GM12878 (cell line): ENCODE data around the gene PRRG1. TPM values are rescaled to one million over a fixed set of nuclear protein-coding genes. Genes with fewer than 3 reads are reported as not detected.

ENCODE experiments used
- ATAC-seq: fragments of 200-7000 bp; cut with Tn5 transposase; 3 replicates; pipeline ENCODE4 v1.9.1; 2020; ENCODE audit warnings: mild to moderate bottlenecking, moderate library complexity
- BruUV-seq: library from RNA; stranded (reverse); fragments of 400-500 nt; replicated peaks from 2 replicates; lab custom pipeline; 2021; lab: Mats Ljungman, UMichigan
- CTCF ChIA-PET: fragments of 300-600 bp; sonication (Branson Sonifier 250); formaldehyde crosslinking; extraction: SDS; loops from one replicate; lab custom pipeline; 2021; ENCODE audit warnings: inconsistent platforms; lab: Yijun Ruan, JAX
- POLR2A ChIA-PET: fragments of 350-600 bp; formaldehyde crosslinking; extraction: SDS; loops from one replicate; lab custom pipeline; 2021; ENCODE audit warnings: inconsistent platforms; lab: Charles Lee
- RAD21 ChIA-PET: fragments of 300-600 bp; sonication (Branson Sonifier 250); formaldehyde crosslinking; loops from one replicate; lab custom pipeline; 2023; ENCODE audit warnings: antibody characterized with exemption; ENCODE audit not compliant: unreplicated experiment; lab: Charles Lee
- SMC1A ChIA-PET: fragments of 300-600 bp; sonication (Branson Sonifier 250); formaldehyde crosslinking; loops from one replicate; lab custom pipeline; 2023; ENCODE audit not compliant: unreplicated experiment, uncharacterized antibody; lab: Charles Lee
- DNase-seq: peaks from one replicate; pipeline ENCODE4 v3.0.0-alpha.2; 2011; ENCODE audit warnings: low read depth, low spot score
- FAIRE-seq: peaks from 3 replicates; lab custom pipeline; 2011; peaks lifted over from hg19 to GRCh38; lab: Jason Lieb, UNC
- H2AFZ ChIP-seq: 2 replicates; pipeline ENCODE4 v1.6.0; 2011; ENCODE audit warnings: low read depth, low read length, control low read depth; ENCODE audit not compliant: control insufficient read depth
- H3K27ac ChIP-seq: 2 replicates; pipeline ENCODE4 v1.5.1; 2011; ENCODE audit warnings: control low read depth; ENCODE audit not compliant: control insufficient read depth, insufficient read depth
- H3K27me3 ChIP-seq, 2 experiments: replicated peaks in 1 of 2; 2 replicates each; pipeline versions ENCODE4 v1.6.0 to v1.6.1; 2011; ENCODE audit warnings: low read length in 1 of 2; ENCODE audit not compliant: control insufficient read depth in 2 of 2, insufficient read depth in 2 of 2
- H3K36me3 ChIP-seq, 2 experiments: 2 replicates each; pipeline ENCODE4 v1.5.1; 2011; ENCODE audit warnings: low read length in 1 of 2; ENCODE audit not compliant: control insufficient read depth in 2 of 2, insufficient read depth in 2 of 2
- H3K4me1 ChIP-seq: 2 replicates; pipeline ENCODE4 v1.6.1; 2011; ENCODE audit warnings: mild to moderate bottlenecking, low read length, moderate library complexity, mixed read lengths; ENCODE audit not compliant: control insufficient read depth, insufficient read depth
- H3K4me2 ChIP-seq: 2 replicates; pipeline ENCODE4 v1.6.0; 2011; ENCODE audit warnings: control low read depth; ENCODE audit not compliant: control insufficient read depth, insufficient read depth
- H3K4me3 ChIP-seq: fragments of 200-600 bp; sonication (generic); 2 replicates; pipeline ENCODE4 v1.5.1; 2016
- H3K79me2 ChIP-seq: 2 replicates; pipeline ENCODE4 v1.6.0; 2011; ENCODE audit warnings: low read length; ENCODE audit not compliant: control insufficient read depth, insufficient read depth
- H3K9ac ChIP-seq: 2 replicates; pipeline ENCODE4 v1.8.0; 2011; ENCODE audit warnings: low read length, control low read depth, mixed read lengths; ENCODE audit not compliant: control insufficient read depth, insufficient read depth
- H3K9me3 ChIP-seq: replicated peaks from 3 replicates; pipeline ENCODE4 v1.5.1; 2011; ENCODE audit warnings: mild to moderate bottlenecking, low read length; ENCODE audit not compliant: control insufficient read depth, insufficient read depth
- H4K20me1 ChIP-seq: 2 replicates; pipeline ENCODE4 v1.6.0; 2011; ENCODE audit not compliant: control insufficient read depth, insufficient read depth
- CBFB ChIP-seq: IDR thresholded peaks from 2 replicates; pipeline ENCODE4 v1.6.1; 2016; ENCODE audit warnings: antibody characterized with exemption, low read depth
- CHD2 ChIP-seq: IDR thresholded peaks from 2 replicates; pipeline ENCODE4 v1.6.1; 2011; ENCODE audit warnings: low read depth, low read length, improper control_type of control experiment, borderline replicate concordance
- EGR1 ChIP-seq, 2 experiments: IDR thresholded peaks; 1 replicate in 1 of 2; 2 replicates in 1 of 2; pipeline ENCODE4 v1.6.1; 2011 to 2012; ENCODE audit warnings: low read depth in 2 of 2, low read length in 2 of 2, borderline replicate concordance in 1 of 2, mild to moderate bottlenecking in 1 of 2, moderate library complexity in 1 of 2
- ETV6 ChIP-seq, 2 experiments: fragments of 450-650 bp in 1 of 2; IDR thresholded peaks in 1 of 2; conservative IDR thresholded peaks in 1 of 2; 2 replicates each; pipeline ENCODE4 v1.6.1; 2014; ENCODE audit warnings: antibody characterized with exemption in 1 of 2, borderline replicate concordance in 1 of 2, low read depth in 1 of 2, mild to moderate bottlenecking in 1 of 2, moderate library complexity in 1 of 2
- NFYB ChIP-seq: IDR thresholded peaks from 2 replicates; pipeline ENCODE4 v1.6.1; 2011; ENCODE audit warnings: low read depth, mild to moderate bottlenecking, low read length, improper control_type of control experiment, moderate library complexity; ENCODE audit not compliant: insufficient read depth
- PAX5 ChIP-seq: IDR thresholded peaks from 2 replicates; pipeline ENCODE4 v1.6.1; 2011; ENCODE audit warnings: low read depth, low read length, borderline replicate concordance
- TCF12 ChIP-seq: IDR thresholded peaks from 2 replicates; pipeline ENCODE4 v1.6.1; 2011; ENCODE audit warnings: low read depth, mild to moderate bottlenecking, low read length
- TCF3 ChIP-seq: IDR thresholded peaks from 2 replicates; pipeline ENCODE4 v1.6.1; 2012; ENCODE audit warnings: low read depth, mild to moderate bottlenecking, low read length, borderline replicate concordance; ENCODE audit not compliant: insufficient read depth
- YBX1 ChIP-seq: fragments of 450-650 bp; IDR thresholded peaks from 2 replicates; pipeline ENCODE4 v1.6.1; 2016; ENCODE audit warnings: antibody characterized with exemption
- WGBS: methylation state at CpG from one replicate; pipeline ENCODE4 v1.1.6; 2016; ENCODE audit warnings: low lambda C conversion rate; ENCODE audit not compliant: insufficient replicate concordance, insufficient coverage; ENCODE audit errors: missing lambda C conversion rate; 5-methylcytosine and 5-hydroxymethylcytosine counted together
- in situ Hi-C: fragments of 300-500 bp; cut with MboI; formaldehyde crosslinking; loops from 9 replicates; pipeline ENCODE4 v1.14.3; 2018; ENCODE audit warnings: mixed read lengths
- intact Hi-C: fragments of 100-400 bp; cut with micrococcal nuclease; formaldehyde crosslinking; loops from one replicate; pipeline ENCODE4 v1.14.2; 2022; ENCODE audit not compliant: unreplicated experiment
- polyA plus RNA-seq, 11 experiments: library from polyadenylated mRNA; depleted of rRNA in 4 of 11; unstranded in 6 of 11; stranded (reverse) in 5 of 11; fragments of >200 nt; fragmentation: Nextera tagmentation in 4 of 11; fragmentation: Illumina TruSeq in 1 of 11; extraction: Ambion mirVana in 4 of 11; extraction: Trizol in 1 of 11; gene quantifications; 1 replicate in 1 of 11; 2 replicates in 10 of 11; pipeline versions ENCODE4 v1.2.1 to v1.2.3, GENCODE V29; 2011 to 2016; ENCODE audit warnings: inconsistent platforms in 2 of 11, missing spikeins in 2 of 11, low read depth in 1 of 11
- total RNA-seq, 4 experiments: library from RNA; depleted of rRNA in 3 of 4; stranded (reverse); fragments of >200 nt in 3 of 4; fragmentation: Illumina TruSeq in 1 of 4; extraction: Trizol in 1 of 4; gene quantifications; 2 replicates each; pipeline versions ENCODE4 v1.2.1 to v1.2.3, GENCODE V29; 2013 to 2021
- TF ChIP-seq, protein P1 (sequence below): IDR thresholded peaks from 2 replicates; pipeline ENCODE4 v1.6.1; 2012; ENCODE audit warnings: improper control_type of control experiment, low read depth, low read length; ENCODE audit not compliant: insufficient replicate concordance
- TF ChIP-seq, protein P2 (sequence below): IDR thresholded peaks from 2 replicates; pipeline ENCODE4 v1.6.1; 2012; ENCODE audit warnings: low read depth, low read length, improper control_type of control experiment

The PRRG1 gene
- total and polyA plus RNA-seq, 10 of the 15 experiments (the other 5 are each of a cell fraction or from before 2014, with no cell fraction given), result not detected

DNA sequence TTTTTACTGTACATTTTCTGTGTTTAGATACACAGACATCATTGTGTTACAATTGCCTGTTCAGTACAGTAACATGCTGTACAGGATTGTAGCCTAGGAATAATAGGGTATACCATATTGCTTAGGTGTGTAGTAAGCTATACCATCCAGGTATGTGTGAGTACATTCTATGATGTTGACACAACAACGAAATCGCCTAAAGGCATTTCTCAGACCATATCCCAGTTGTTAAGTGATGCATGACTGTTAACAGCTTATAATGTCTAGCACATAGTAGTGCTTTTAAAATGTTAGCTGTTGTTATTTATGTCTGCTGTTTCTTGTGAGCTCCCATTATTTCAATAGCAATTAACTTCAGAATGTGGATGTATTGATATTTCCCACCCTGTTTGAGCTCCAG is 4.5 kb downstream of the PRRG1 start (continued):
- no peak for TF ChIP-seq ETV6 (conservative IDR thresholded peaks at IDR 0.05 in 1 of 2, IDR thresholded peaks at IDR 0.05 in 1 of 2; ENCODE audit: borderline replicate concordance in 1 of 2, low read depth in 1 of 2)
- TF ChIP-seq TCF3, result no peak
- TF ChIP-seq CHD2, result no peak
- TF ChIP-seq EGR1 (IDR thresholded peaks at IDR 0.05; ENCODE audit: borderline replicate concordance in 1 of 2, low read depth in 2 of 2, low read length in 2 of 2), result no peak
- TF ChIP-seq PAX5, result no peak
- TF ChIP-seq, protein P1, sequence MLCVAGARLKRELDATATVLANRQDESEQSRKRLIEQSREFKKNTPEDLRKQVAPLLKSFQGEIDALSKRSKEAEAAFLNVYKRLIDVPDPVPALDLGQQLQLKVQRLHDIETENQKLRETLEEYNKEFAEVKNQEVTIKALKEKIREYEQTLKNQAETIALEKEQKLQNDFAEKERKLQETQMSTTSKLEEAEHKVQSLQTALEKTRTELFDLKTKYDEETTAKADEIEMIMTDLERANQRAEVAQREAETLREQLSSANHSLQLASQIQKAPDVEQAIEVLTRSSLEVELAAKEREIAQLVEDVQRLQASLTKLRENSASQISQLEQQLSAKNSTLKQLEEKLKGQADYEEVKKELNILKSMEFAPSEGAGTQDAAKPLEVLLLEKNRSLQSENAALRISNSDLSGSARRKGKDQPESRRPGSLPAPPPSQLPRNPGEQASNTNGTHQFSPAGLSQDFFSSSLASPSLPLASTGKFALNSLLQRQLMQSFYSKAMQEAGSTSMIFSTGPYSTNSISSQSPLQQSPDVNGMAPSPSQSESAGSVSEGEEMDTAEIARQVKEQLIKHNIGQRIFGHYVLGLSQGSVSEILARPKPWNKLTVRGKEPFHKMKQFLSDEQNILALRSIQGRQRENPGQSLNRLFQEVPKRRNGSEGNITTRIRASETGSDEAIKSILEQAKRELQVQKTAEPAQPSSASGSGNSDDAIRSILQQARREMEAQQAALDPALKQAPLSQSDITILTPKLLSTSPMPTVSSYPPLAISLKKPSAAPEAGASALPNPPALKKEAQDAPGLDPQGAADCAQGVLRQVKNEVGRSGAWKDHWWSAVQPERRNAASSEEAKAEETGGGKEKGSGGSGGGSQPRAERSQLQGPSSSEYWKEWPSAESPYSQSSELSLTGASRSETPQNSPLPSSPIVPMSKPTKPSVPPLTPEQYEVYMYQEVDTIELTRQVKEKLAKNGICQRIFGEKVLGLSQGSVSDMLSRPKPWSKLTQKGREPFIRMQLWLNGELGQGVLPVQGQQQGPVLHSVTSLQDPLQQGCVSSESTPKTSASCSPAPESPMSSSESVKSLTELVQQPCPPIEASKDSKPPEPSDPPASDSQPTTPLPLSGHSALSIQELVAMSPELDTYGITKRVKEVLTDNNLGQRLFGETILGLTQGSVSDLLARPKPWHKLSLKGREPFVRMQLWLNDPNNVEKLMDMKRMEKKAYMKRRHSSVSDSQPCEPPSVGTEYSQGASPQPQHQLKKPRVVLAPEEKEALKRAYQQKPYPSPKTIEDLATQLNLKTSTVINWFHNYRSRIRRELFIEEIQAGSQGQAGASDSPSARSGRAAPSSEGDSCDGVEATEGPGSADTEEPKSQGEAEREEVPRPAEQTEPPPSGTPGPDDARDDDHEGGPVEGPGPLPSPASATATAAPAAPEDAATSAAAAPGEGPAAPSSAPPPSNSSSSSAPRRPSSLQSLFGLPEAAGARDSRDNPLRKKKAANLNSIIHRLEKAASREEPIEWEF, result no peak

DNA sequence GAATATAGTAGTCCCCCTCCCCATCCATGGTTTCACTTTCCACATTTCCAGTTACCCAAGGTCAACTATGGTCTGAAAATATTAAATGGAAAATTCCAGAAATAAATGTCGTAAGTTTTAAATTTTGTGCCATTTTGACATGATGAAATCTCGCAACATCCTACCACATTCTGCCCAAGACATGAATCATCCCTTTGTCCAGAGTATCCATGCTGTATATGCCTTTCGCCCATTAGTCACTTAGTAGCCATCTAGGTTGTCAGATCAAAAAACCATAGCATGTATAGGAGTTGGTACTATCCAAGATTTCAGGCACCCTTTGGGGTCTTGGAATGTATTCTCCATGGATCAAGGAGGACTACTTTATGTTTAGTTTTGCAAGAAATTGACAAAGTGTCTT is 8.3 kb downstream of the PRRG1 start:
- no peaks in the 10 kb centered on the region for H3K27me3 ChIP-seq
- ATAC-seq (no peak), DNase-seq (no peak), FAIRE-seq (no peak)
- no TSS peak for BruUV-seq
- ChIA-PET SMC1A (interaction anchor here (1.7 kb wide), 1 partner anchor 24 kb away, joined by 4 read pairs; no protein-coding TSS in a partner anchor), POLR2A (no interaction called here), RAD21 (no interaction called here), CTCF (no interaction called here)
- H3K79me2 ChIP-seq, result no peaks in the 10 kb centered on the region
- no peaks in the 10 kb centered on the region for H3K36me3 ChIP-seq
- H3K4me3 ChIP-seq, result no peak overlapping the region
- TF ChIP-seq NFYB (no peak), YBX1 (no peak), CBFB (no peak), TCF12 (no peak)
- TF ChIP-seq, protein P2, sequence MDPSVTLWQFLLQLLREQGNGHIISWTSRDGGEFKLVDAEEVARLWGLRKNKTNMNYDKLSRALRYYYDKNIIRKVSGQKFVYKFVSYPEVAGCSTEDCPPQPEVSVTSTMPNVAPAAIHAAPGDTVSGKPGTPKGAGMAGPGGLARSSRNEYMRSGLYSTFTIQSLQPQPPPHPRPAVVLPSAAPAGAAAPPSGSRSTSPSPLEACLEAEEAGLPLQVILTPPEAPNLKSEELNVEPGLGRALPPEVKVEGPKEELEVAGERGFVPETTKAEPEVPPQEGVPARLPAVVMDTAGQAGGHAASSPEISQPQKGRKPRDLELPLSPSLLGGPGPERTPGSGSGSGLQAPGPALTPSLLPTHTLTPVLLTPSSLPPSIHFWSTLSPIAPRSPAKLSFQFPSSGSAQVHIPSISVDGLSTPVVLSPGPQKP, result no peak
- H4K20me1 ChIP-seq, result no peaks in the 10 kb centered on the region
- H2AFZ ChIP-seq, result no peak overlapping the region
- intact Hi-C loops (no loop called here), in situ Hi-C loops (no loop called here)
- no peak overlapping the region for H3K4me2 ChIP-seq
- H3K4me1 ChIP-seq, result no peaks in the 10 kb centered on the region
- WGBS, result 41% methylated on average over 3 of the region's 3 CpGs
- no peak overlapping the region for H3K27ac ChIP-seq
- H3K9ac ChIP-seq, result no peak overlapping the region
- H3K9me3 ChIP-seq, result no peaks in the 10 kb centered on the region
